ENCODE data around the gene SUN2.

DNA sequence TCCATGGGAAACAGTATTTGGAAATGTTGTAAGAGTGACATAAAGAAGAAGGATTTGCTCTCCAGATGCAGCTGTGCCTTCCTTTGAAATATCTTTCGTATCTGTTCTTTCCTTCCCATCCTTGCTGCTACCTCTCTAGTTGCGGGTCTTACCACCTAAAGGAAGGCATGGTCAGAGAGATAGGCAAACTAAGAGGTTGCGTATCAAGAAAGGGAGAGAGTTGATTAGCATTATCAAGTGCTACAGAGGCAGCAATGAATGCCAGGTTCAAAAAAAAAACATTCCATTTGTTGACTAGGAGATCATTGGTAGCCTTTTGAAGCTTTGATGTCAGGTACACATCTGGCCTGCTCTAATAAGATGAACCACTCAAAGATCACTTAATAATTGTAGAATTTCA, 45.4 kb downstream of the SUN2 start:
- TF ChIP-seq, protein P1, sequence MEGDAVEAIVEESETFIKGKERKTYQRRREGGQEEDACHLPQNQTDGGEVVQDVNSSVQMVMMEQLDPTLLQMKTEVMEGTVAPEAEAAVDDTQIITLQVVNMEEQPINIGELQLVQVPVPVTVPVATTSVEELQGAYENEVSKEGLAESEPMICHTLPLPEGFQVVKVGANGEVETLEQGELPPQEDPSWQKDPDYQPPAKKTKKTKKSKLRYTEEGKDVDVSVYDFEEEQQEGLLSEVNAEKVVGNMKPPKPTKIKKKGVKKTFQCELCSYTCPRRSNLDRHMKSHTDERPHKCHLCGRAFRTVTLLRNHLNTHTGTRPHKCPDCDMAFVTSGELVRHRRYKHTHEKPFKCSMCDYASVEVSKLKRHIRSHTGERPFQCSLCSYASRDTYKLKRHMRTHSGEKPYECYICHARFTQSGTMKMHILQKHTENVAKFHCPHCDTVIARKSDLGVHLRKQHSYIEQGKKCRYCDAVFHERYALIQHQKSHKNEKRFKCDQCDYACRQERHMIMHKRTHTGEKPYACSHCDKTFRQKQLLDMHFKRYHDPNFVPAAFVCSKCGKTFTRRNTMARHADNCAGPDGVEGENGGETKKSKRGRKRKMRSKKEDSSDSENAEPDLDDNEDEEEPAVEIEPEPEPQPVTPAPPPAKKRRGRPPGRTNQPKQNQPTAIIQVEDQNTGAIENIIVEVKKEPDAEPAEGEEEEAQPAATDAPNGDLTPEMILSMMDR (IDR thresholded peaks at IDR 0.05) = no peak
- no peak for TF ChIP-seq SIN3A (IDR thresholded peaks at IDR 0.05; ENCODE audit: borderline replicate concordance, insufficient read depth, low read depth, low read length)
- TF ChIP-seq, protein P2, sequence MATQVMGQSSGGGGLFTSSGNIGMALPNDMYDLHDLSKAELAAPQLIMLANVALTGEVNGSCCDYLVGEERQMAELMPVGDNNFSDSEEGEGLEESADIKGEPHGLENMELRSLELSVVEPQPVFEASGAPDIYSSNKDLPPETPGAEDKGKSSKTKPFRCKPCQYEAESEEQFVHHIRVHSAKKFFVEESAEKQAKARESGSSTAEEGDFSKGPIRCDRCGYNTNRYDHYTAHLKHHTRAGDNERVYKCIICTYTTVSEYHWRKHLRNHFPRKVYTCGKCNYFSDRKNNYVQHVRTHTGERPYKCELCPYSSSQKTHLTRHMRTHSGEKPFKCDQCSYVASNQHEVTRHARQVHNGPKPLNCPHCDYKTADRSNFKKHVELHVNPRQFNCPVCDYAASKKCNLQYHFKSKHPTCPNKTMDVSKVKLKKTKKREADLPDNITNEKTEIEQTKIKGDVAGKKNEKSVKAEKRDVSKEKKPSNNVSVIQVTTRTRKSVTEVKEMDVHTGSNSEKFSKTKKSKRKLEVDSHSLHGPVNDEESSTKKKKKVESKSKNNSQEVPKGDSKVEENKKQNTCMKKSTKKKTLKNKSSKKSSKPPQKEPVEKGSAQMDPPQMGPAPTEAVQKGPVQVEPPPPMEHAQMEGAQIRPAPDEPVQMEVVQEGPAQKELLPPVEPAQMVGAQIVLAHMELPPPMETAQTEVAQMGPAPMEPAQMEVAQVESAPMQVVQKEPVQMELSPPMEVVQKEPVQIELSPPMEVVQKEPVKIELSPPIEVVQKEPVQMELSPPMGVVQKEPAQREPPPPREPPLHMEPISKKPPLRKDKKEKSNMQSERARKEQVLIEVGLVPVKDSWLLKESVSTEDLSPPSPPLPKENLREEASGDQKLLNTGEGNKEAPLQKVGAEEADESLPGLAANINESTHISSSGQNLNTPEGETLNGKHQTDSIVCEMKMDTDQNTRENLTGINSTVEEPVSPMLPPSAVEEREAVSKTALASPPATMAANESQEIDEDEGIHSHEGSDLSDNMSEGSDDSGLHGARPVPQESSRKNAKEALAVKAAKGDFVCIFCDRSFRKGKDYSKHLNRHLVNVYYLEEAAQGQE (IDR thresholded peaks at IDR 0.05; ENCODE audit: insufficient read depth in 1 of 2, low read depth in 2 of 2, low read length in 1 of 2) = no peak
